ENCODE results near the gene CADM3.
A peak's percentile ranks its signal among the peaks of the same experiment; 100 is the strongest.

CADM3 gene

GRCh38 chr1:159171254-159171687 is at the start of gene CADM3:
Gene CADM3 (plus strand): TSS chr1:159171615. CDS start chr1:159171766, 151 bp downstream.
- DNase-seq (ENCODE audit: low read depth in 2 of 2, low spot score in 1 of 2), result no peak

- DNase-seq (ENCODE audit: low read depth in 2 of 2, low spot score in 1 of 2), result no peak
Measured at GRCh38 chr1:159122005-159122621, 49.3 kb upstream of the CADM3 start.

GRCh38 chr1:159123587-159123986 is 47.8 kb upstream of the CADM3 start:
- no peak for DNase-seq (ENCODE audit: low read depth in 2 of 2, low spot score in 1 of 2)

- peak; percentile 21 to 55 for DNase-seq (ENCODE audit: low read depth in 2 of 2, low spot score in 1 of 2)
Measured at GRCh38 chr1:159132271-159132881, 39.0 kb upstream of the CADM3 start.

- no peak for DNase-seq (ENCODE audit: low read depth in 2 of 2, low spot score in 1 of 2)
Measured at GRCh38 chr1:159140474-159140873, 30.9 kb upstream of the CADM3 start.

GRCh38 chr1:159141584-159142390 is 29.6 kb upstream of the CADM3 start:
- no peak for DNase-seq (ENCODE audit: low read depth in 2 of 2, low spot score in 1 of 2)

GRCh38 chr1:159142391-159142663 is 29.1 kb upstream of the CADM3 start:
- no peak for DNase-seq (ENCODE audit: low read depth in 2 of 2, low spot score in 1 of 2)

GRCh38 chr1:159142726-159143510 is 28.5 kb upstream of the CADM3 start:
- no peak for DNase-seq (ENCODE audit: low read depth in 2 of 2, low spot score in 1 of 2)

- no peak for DNase-seq (ENCODE audit: low read depth in 2 of 2, low spot score in 1 of 2)
Measured at GRCh38 chr1:159144571-159144970, 26.8 kb upstream of the CADM3 start.

GRCh38 chr1:159146980-159147379 is 24.4 kb upstream of the CADM3 start:
- DNase-seq (ENCODE audit: low read depth in 2 of 2, low spot score in 1 of 2), result no peak

GRCh38 chr1:159152031-159152430 is 19.4 kb upstream of the CADM3 start:
- no peak for DNase-seq (ENCODE audit: low read depth in 2 of 2, low spot score in 1 of 2)

- peak; percentile 12 to 32 for DNase-seq (ENCODE audit: low read depth in 2 of 2, low spot score in 1 of 2)
Measured at GRCh38 chr1:159161001-159161718, 10.3 kb upstream of the CADM3 start.

- DNase-seq (ENCODE audit: low read depth in 2 of 2, low spot score in 1 of 2), result no peak
Measured at GRCh38 chr1:159161719-159162026, 9.7 kb upstream of the CADM3 start.

- DNase-seq (ENCODE audit: low read depth in 2 of 2, low spot score in 1 of 2), result no peak
Measured at GRCh38 chr1:159162516-159163265, 8.7 kb upstream of the CADM3 start.

- no peak for DNase-seq (ENCODE audit: low read depth in 2 of 2, low spot score in 1 of 2)
Measured at GRCh38 chr1:159163614-159164228, 7.7 kb upstream of the CADM3 start.

GRCh38 chr1:159168043-159168442 is 3.4 kb upstream of the CADM3 start:
- no peak for DNase-seq (ENCODE audit: low read depth in 2 of 2, low spot score in 1 of 2)

- no peak for DNase-seq (ENCODE audit: low read depth in 2 of 2, low spot score in 1 of 2)
Measured at GRCh38 chr1:159170639-159171038, 776 bp upstream of the CADM3 start.

- no peak for DNase-seq (ENCODE audit: low read depth in 2 of 2, low spot score in 1 of 2)
Measured at GRCh38 chr1:159171688-159172501, 480 bp downstream of the CADM3 start.

GRCh38 chr1:159172614-159173291 is 1.3 kb downstream of the CADM3 start:
- no peak for DNase-seq (ENCODE audit: low read depth in 2 of 2, low spot score in 1 of 2)

Measured in stimulated activated CD8-positive, alpha-beta memory T cell treated with anti-CD3 and anti-CD28 coated beads, Interleukin-4, amount 100 ng/mL, for 4 hours (primary cell).